Activated CD4-positive, alpha-beta T cell treated with anti-CD3 and anti-CD28 coated beads, Interleukin-2, amount 50 U/mL, for 4 hours (primary cell): ENCODE measurements around the gene STK11IP.

Experiments used
- DNase-seq, 2 experiments: peaks; one replicate each; pipeline ENCODE4 v3.0.0-alpha.2; 2020

Gene STK11IP

DNA sequence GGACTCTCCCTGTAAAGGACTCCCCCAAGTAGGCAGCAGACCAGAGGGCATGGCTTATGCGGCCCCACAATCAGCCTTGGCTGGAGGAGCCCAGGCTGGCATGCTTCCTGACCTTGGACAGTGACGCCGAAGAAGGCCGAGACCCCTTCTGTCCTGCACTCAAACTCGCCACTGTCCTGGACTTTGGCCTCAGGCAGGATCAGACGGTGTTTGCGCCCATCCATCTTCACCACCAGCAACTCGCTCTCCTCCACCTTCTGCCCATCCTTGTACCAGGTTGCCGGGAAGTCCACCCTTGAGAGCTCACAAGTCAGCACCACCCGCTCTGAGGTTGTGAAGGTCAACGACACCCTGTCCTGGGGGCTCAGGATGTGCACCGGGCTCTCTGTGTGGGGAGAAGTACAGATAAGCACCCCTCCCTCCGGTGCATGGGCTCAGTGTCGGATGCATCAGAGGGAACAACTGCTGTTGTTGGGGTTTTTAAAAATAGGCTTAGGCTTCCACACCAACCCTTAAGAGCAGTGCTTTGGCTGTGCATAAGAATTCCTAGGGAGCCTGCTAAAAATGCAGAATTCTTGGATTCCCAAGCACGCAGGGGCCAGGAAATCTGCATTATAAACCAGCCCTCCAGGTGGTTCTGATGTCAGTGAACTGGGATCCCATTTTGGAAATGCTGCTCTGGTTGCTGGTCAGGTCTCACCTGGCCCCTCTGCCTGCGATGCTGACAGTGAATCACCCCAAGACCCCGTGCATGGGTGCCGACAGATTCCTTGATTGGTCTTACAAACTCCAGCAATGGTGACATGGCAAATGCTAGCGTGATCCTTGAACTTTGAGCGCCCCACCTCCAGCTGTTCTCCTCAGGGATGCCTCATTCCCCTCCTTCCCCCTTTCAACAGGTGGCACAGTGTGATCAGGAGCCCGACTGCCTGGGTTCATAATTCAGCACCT is 32.3 kb upstream of the STK11IP start:
- no peak for DNase-seq

DNA sequence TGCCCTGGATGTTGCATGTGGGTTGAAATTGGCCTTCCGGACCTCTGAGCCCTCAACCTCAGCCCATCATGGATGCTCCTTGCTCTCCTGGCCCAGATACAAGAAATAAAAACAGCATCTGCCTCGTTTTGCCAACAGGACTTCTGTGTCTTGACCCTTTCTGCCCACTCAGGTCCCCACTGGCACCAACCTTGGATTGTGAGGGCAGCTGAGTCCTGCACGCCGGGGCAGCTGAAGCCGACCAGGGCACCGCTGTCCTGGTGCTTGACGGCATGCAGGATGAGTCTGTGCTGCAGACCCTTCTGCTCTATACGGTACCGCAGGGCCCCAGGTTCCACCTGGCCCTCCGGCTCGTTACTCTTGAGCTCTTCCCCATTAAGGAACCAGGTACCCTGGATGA is 31.0 kb upstream of the STK11IP start:
- DNase-seq = no peak

DNA sequence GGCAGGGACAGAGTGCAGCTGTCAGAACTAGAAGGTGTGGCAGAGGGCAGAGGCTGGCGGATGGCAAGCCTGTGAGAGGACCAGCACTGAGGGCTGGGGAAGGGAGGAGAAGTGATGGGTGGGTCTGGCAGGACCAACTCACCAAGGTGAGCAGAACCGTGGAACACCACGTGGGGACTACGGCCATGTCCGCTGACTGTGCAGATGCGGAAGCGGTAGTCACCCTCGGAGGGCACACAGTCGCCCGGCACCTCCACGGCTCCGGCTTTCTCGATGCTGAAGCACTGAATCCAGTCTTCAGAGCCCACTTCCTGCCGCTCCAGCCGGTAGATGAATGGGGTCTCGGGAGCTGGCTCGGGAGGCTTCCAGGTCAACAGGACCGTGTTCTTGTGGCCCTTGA is 30.5 kb upstream of the STK11IP start:
- no peak for DNase-seq

DNA sequence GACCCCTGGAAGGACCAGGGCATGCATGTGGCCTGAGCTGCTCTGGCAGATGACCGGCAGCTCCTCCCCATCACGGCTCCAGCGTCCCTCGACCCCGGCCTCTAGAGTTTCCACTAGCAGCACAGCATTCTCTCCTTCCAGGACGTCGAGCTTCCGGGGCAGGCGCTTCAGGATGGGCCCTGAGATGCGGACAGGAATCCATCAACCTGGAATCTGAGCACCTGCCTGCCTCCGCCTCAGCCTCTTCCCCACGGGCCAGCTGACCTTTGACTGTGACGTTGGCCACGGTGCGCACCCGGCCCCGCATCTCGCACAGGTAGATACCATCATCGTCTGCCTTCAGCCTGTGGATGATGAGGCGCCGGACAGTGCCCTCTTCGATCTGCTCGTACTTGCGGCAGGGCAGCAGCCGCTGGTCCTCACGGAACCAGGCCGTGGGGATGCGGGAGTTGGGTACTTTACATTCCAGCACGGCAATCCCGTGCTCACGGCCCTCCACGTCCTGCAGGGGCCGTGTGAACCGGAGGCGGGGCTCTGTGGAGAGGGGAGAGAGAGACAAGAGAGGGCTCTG is 29.8 kb upstream of the STK11IP start:
- no peak for DNase-seq

DNA sequence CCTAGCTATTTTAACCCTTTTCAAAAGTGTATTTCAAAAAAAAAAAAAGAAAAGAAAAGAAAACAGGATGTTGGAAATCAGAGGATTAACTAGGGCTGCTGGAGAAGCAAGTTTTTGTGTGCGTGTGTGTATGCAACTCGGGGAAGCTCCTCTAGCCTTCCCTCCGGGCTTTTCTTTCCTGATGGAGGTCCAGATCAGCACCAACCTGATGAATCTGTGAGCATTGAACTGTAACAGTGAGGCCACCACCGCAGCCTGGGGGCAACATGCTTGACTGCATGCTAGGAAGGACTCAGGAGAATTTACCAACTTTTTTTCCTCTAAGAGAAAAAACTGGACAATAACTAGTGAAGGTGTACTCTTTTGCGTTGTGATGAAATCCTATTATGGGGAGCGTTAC is 28.6 kb upstream of the STK11IP start:
- no peak for DNase-seq

DNA sequence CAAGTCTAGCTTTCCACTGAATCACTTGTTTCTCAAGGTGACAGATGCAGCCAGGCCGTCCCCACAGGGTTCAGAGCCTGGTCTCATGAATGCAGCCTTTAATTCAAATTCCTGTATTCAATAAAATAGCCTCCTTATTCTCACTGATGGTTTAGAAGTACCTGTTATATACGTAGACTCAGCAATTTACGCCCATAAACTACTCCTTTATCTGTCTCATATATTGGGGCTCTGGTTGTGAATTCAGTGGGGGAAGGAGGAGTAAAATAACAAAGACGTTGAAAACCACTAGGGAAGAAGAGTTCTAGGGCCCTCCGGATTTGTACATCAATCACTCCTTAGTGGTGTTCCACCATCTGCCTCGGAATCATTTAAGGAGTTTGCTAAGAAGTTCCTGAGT is 28.0 kb upstream of the STK11IP start:
- no peak for DNase-seq

DNA sequence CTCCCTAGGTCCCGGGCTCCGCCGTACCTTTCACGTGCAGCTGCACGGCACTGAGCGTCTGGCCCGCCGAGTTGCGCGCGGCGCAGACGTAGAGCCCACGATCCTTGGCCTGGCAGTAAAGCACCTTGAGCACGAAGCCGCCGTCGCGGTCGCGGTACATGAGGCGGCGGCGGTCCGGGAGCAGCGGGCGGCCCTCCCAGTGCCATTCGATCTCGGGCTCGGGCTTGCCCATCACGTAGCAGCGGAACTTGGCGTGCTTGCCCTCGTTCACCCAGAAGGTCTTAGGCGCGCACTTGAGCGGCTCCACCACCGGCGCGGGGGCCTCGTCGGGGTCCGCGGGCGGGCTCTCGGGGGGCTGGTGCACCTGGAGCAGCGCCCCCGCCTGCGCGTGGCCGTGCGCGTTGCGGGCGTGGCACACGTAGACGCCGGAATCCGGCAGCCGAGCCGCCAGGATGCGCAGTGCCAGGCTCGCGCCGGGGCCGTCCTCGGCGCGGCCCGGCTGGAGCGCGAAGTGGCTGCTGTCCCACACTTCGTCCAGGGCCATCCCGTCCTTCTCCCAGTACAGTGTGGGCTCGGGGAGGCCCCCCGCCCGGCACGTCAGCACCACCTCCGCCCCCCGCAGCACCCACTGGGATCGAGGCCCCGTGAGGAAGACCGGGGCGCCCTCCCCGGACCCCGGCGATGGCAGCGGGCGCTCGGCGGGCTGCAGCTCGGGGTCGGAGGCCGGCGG is 27.3 kb upstream of the STK11IP start:
- no peak for DNase-seq

DNA sequence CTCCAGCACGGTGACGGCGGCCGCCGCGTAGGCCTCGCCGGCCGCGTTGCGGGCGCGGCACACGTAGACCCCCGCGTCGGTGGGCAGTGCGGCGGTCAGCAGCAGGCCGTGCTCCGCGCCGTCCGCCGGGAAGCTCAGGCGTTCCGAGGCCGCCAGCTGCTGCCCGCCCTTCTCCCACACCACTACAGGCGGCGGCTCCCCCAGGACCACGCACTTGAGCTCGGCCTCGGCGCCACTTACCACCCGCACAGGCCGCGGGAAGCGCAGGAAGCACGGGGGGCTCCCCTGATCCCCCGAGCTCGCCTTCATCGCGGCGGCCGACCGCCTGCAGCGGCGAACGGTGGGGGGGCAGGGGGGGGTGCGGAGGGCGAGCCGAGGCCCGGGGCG is 26.7 kb upstream of the STK11IP start:
- DNase-seq = no peak

DNA sequence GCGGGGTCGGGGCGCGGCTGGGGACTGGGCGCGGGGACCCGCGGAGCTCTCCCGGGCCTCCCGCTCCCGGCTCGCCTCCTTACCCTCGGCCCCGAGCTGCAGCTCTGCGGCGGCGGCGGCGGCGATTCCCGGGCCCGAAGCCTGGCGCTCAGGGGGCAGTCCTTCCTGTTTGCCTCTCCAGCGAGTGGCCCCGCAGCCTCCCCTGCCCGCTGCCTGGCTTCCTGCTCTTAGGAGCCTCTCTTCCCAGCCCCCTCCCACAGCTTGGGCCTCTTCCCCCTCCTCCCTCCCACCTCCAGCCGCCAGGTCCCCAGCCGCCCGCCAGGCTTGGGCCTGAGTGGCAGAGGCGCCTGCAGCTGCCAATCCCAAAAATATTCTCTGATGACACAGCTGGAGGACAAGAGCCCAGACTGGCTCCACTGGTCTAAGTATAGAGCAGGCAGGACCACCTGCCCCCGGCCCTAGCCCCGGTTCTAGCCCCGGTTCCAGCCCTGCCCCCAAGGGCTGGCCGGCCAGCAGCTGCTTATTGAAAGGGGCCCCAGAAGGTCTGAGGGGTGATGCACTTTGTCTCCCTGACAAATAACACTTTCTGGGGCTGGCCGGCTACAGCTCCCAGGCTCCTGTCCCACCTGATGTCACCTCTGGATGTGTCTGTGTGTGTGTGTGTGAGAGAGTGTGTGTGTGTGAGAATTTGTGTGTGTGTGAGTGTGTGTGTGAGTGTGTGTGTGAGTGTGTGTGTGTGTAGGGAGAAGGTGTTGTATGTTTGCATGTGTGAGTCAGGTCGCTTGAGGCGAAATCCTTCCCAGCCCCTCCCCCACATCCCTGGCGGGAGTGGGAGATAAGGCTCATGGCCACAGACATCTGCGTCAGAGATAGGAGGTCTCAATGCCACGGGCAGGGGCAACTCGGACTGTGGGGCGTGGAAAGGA is 26.1 kb upstream of the STK11IP start, which contains the start of gene OBSL1:
OBSL1 (minus strand) TSS at position 229 of the 926 bp plus-strand sequence. CDS start 307 bp downstream, outside the sequence.
- DNase-seq = no peak

DNA sequence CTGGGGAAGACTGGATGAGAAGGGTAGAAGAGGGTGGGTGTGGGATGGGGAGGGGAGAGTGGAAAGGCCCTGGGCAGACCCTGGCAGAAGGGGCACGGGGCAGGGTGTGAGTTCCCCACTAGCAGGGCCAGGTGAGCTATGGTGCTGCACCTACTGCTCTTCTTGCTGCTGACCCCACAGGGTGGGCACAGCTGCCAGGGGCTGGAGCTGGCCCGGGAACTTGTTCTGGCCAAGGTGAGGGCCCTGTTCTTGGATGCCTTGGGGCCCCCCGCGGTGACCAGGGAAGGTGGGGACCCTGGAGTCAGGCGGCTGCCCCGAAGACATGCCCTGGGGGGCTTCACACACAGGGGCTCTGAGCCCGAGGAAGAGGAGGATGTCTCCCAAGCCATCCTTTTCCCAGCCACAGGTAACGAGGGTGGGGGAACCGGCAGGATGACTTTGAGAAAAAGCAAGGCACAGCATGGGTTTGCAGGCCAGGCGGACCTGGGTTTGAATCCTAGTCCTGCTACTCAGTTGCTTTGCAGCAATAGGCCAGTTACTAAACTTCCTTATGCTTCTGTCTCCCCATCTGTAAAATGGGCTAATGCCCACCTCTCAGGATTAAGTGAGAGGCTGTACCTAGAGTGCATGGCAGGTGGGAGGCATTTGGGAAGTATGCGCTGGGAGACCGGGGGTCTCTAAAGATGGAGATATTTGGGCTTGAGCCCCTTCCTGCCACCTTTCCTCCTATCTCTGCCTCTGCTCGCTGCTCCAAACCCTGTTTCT is 25.2 kb upstream of the STK11IP start, which contains the start of gene INHA:
INHA (plus strand) TSS at position 74 of the 765 bp plus-strand sequence; CDS start at position 139, 65 bp downstream.
- DNase-seq = no peak

DNA sequence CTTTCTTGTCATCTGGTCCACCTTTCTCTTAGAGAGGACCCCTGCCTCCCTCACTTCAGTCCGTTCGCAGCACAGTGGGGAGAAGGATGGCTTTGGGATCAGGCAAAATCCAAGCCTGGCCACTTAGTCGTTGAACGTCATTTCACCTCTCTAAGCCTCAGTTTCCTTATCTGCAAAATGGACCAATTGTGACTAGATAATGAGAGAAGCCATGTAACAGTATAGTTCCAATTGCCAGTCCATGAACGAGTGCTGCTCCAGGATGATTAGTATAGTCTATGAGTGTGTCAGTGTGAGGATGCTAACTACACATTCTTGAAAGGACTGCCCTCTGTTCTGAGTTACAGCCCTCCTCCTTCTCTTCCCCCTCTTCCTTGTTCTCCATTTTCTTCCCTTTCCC is 24.5 kb upstream of the STK11IP start:
- no peak for DNase-seq

DNA sequence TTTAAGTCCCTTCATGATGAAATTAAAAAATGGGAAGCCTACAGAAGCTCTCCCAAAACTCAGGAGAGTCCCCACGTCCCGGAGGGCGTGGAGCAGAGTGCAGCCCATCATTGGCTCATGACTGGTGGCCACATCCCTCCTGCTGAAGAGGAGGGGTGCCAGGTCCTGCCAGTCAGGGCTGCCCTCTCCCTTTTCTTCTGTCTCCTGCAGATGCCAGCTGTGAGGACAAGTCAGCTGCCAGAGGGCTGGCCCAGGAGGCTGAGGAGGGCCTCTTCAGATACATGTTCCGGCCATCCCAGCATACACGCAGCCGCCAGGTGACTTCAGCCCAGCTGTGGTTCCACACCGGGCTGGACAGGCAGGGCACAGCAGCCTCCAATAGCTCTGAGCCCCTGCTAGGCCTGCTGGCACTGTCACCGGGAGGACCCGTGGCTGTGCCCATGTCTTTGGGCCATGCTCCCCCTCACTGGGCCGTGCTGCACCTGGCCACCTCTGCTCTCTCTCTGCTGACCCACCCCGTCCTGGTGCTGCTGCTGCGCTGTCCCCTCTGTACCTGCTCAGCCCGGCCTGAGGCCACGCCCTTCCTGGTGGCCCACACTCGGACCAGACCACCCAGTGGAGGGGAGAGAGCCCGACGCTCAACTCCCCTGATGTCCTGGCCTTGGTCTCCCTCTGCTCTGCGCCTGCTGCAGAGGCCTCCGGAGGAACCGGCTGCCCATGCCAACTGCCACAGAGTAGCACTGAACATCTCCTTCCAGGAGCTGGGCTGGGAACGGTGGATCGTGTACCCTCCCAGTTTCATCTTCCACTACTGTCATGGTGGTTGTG is 23.0 kb upstream of the STK11IP start:
- no peak for DNase-seq

DNA sequence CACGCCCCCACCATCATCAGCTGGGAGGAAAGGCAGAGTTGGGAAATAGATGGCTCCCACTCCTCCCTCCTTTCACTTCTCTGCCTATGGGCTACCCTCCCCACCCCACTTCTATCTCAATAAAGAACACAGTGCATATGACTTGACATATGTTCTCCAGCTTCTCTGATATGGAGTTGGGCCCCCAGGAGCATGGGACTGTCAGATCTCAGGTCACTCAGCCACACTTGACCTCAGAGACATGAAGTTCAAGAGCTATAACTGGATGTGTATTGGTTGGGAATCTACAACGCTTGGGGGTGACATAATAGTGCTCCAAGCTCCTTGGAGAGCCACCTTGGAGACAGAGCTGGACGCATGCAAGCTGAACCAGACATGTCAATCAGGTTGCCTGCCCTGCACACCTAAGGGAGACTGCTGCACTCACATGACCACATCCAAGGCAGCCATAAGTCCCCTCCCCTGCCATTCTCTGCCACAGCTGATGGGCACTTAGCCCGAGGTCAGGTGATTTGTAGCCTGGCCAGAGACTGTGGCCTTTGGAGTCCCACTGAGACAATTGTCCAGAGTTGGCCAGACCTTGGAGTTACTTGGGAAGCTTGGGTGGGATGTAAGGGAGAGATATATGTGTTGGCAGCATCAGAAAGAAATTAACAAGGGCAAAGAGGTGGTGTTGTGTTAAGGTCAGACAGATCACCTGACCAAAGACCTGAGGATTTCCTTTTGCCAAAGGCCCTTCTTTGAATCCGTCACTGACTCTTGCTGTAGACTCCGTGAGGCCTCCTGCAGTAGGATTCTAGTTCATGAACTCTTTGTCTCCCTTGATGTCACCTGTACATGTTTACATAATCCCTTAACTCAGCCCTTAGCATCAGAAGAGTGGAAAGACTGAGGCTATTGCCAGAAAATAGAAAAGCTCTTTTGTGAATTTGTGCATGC is 21.8 kb upstream of the STK11IP start:
- DNase-seq = no peak

DNA sequence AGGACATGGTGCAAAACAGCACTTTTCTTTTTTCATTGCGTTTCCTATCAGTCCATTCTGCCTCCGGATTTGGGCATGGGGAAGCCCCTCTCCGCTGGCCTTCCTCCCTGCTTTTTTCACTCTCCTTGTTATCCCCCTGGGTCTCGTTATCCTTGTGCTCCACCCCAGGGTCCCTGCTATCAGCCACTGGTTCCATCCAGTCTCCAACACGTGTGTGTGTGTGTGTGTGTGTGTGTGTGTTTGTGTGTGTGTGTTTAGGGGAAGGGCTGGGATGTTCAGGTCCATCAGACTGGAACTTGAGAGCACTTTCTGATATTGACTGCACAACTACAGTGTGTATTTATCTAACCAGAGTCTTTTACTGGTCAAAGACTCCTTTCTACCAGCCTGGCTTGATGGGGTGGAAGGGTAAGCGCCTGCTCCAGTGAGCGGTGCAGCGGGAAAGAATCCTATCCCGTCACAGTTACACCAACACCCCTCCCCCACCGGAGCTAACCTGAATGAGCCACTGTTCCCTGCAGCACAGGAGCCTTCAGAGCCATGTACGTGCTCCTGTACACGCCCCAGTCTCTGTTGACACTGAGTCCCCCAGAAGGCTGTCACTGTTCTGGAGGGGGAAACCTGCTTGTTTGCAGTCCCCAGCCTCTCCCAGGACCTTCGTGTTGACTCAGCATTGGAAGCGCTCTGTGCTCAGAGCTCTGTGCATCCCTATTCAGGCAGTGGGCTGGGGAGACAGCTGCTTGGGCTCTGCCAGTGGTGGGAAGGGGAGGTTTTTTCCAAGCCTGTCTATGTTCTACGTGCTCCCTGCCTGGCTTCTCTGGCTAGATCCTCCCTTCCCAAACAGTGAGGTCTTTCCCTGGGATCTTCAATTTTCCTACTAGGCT is 20.9 kb upstream of the STK11IP start:
- DNase-seq = no peak

DNA sequence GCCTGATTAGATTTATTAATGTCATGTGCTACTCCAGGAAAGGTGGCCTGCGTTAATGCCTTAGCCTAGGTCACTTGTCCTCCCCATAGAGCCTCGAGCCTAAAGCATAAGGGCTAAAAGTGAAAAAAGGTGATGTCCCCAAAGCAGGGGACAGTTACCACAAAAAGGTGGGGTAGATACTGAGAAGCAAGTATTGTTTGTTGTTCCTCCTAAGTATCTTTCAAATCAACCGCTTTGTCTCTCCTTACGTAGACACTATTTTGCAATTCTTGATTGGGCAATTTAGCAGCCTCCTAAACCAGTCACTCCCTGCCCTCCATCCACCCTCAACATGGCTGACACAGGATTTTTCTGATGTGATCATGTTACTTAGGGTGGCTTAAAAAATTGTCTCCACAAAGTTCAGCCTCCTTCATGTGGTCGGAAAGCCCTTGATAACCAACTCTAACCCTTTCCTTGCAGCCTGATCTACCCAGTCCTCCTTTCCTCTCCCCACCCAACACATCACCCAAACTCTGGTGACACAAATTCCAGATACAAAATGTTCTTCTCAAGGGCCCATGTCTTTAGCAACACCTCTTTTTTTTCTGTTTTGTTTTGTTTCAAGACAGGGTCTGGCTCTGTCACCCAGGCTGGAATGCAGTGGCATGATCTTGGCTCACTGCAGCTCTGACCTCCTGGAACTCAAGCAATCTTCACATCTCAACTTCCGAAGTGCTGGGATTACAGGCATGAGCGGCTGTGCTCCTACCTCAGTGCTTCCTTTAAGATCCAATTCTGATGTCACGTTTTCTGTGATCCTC is 18.6 kb upstream of the STK11IP start:
- DNase-seq = no peak

DNA sequence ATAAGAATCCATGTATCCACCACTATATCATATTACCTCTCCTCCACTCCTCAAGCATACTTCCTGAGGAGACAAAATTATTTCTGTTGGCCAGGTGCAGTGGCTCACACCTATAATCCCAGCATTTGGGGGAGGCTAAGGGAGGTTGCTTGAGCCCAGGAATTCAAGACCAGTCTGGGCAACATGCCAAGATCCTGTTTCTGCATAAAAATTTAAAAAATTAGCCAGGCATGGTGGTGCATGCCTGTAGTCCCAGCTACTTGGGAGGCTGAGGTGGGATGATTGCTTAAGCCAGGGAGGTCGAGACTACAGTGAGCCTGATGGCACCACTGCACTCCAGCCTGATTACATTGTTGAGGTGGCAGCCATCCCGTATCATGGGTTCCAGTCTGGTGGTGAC is 16.3 kb upstream of the STK11IP start:
- DNase-seq = no peak

DNA sequence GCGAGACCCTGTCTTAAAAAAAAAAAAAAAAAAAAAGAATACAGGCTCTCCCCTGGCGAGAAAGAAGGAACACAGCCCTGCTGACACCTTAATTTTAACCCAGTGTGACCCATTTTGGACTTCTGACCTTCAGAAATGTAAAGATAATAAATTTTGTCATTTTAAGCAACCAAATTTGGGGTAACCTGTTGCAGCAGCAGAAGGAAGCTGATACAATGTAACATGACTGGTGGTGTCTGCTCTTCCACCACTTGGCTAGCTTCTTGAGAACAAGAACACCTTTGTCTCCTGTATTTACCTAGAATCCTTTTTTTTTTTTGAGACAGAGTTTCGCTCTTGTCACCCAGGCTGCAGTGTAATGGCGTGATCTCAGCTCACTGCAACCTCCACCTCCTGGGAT is 6.6 kb upstream of the STK11IP start:
- DNase-seq = no peak

DNA sequence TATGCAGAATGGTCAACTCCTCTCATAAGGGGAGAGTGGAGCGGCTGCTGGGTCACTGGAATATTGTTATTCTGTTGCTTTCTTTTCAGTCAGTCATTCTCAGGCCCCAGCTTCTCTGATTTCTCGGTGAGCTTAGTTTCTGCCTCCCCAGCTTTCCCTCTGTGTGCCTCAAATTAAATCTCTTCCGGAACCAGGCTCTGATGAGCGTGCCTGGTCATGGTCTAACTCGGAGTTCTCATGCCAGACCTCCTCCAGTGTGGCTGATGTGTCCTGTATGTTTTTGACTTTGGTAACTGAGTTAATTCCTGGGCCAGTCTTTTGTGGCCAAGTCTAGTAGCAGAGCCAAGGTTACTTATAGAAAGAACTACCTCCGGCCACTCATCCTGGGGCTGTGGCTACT is 4.9 kb upstream of the STK11IP start:
- no peak for DNase-seq
